OCI-LY3 (cell line): ENCODE measurements around the gene ZNF69.

Source experiments
- EZH2phosphoT487 ChIP-seq: fragments of 200-600 bp; shearing (Covaris generic); IDR thresholded peaks from 2 replicates; pipeline ENCODE4 v1.6.1; 2018; ENCODE audit warnings: antibody characterized with exemption, mixed run types, low read depth
- TF ChIP-seq, protein P1 (sequence below): fragments of 200-600, 300-600 bp; sonication (generic); IDR thresholded peaks from 2 replicates; pipeline ENCODE4 v1.5.1; 2014; ENCODE audit warnings: antibody characterized with exemption, low read length, low read depth

DNA sequence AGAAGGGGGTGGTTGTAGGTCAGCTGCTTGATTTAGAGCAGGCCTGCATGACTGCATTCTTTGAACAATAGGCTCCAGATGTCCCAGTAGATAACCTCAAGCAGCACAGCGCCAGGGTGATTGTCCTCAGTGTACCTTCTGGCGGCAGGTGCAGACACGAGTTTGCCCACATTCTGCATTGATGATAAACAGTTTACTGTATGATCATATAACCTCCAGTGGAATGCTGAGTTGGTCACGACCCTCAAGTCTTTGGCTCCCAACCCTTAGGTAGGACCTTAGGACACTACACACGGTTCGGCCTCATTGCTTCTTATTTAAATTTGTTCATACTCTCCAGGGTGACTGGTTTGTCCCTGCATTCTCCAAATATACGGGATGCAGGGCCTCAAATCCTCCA is 26.9 kb upstream of the ZNF69 start:
- TF ChIP-seq, protein P1, sequence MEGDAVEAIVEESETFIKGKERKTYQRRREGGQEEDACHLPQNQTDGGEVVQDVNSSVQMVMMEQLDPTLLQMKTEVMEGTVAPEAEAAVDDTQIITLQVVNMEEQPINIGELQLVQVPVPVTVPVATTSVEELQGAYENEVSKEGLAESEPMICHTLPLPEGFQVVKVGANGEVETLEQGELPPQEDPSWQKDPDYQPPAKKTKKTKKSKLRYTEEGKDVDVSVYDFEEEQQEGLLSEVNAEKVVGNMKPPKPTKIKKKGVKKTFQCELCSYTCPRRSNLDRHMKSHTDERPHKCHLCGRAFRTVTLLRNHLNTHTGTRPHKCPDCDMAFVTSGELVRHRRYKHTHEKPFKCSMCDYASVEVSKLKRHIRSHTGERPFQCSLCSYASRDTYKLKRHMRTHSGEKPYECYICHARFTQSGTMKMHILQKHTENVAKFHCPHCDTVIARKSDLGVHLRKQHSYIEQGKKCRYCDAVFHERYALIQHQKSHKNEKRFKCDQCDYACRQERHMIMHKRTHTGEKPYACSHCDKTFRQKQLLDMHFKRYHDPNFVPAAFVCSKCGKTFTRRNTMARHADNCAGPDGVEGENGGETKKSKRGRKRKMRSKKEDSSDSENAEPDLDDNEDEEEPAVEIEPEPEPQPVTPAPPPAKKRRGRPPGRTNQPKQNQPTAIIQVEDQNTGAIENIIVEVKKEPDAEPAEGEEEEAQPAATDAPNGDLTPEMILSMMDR, result no peak
- no peak for TF ChIP-seq EZH2phosphoT487
